Smooth muscle cell of the brain vasculature (primary cell): Measurements from ENCODE around the gene ZNF385C.

Experiments
- DNase-seq: peaks from one replicate; pipeline ENCODE4 v3.0.0-alpha.2; 2012; ENCODE audit warnings: low read depth, low spot score

Gene ZNF385C

DNA sequence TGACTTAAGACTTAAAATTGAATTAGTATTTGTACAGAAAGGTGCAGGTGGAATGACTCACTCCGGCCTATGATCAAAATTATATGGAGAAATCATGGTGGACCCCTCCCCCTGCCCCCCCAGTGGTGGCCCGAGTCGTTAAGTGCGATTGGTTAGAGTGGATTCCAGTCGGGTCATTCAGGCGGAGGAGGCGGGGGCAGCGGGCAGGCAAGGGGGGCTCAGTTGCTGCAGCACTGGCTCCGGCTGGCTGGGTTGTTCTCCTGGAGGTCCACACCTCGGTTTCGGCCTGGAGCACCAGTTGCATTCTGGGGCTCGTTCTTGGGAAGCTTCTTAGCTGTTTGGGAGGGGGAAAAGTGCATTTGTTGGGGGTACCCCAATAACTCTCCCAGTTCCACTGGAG is 27.3 kb upstream of the ZNF385C start:
- DNase-seq = no peak

GRCh38 chr17:42124256-42124655 is 26.0 kb upstream of the ZNF385C start:
- no peak for DNase-seq

GRCh38 chr17:42122371-42123303 is 24.4 kb upstream of the ZNF385C start, which contains the start of gene HSPB9:
HSPB9 (plus strand) TSS chr17:42122804; CDS start chr17:42122851, 47 bp downstream.
- no peak for DNase-seq

- peak; percentile 39 for DNase-seq
Measured at GRCh38 chr17:42120770-42121769, 22.8 kb upstream of the ZNF385C start, which contains the start of gene KAT2A. KAT2A (minus strand) TSS chr17:42121367; CDS start chr17:42121304, 63 bp downstream.

GRCh38 chr17:42120161-42120769 is 22.0 kb upstream of the ZNF385C start:
- DNase-seq = no peak

DNA sequence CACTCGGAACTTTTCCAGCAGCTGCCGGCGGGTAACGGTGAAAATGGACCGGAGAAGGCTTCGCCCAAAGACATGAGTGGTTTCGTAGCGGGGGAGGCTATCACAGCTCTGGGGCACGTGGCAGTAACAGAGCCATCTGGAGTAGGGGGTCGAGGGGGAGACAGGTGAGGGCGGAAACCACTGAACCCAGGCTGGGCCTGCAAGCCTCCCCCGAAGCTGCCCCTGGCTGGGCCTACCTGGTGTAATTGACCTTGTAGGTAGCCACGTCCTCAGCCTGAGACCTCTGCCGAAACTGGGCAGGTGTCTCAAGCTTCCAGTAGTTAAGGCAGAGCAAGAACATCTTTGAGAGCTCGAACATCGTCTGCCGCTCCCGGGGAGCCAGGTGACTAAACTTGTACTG is 21.0 kb upstream of the ZNF385C start:
- DNase-seq = no peak

GRCh38 chr17:42118545-42118944 is 20.3 kb upstream of the ZNF385C start:
- no peak for DNase-seq

DNA sequence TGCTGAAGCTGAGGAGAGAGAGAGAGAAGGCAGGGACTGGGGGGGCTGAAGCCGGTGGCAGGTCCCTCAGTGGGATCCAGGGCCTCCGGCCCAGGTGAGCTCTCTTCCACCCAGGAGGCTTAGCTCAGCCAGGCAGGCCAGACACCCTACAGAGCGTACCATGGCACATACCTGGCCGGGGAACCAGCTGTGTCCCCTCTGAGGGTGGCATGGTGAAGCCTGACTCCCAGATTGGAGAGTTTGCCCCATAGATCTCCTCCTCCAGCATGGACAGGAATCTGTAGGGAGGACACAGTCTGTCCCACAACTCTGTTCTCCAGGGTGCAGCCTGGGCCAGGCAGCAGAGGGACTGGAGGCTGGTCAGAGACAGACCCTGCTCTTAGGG is 19.8 kb upstream of the ZNF385C start:
- no peak for DNase-seq

DNA sequence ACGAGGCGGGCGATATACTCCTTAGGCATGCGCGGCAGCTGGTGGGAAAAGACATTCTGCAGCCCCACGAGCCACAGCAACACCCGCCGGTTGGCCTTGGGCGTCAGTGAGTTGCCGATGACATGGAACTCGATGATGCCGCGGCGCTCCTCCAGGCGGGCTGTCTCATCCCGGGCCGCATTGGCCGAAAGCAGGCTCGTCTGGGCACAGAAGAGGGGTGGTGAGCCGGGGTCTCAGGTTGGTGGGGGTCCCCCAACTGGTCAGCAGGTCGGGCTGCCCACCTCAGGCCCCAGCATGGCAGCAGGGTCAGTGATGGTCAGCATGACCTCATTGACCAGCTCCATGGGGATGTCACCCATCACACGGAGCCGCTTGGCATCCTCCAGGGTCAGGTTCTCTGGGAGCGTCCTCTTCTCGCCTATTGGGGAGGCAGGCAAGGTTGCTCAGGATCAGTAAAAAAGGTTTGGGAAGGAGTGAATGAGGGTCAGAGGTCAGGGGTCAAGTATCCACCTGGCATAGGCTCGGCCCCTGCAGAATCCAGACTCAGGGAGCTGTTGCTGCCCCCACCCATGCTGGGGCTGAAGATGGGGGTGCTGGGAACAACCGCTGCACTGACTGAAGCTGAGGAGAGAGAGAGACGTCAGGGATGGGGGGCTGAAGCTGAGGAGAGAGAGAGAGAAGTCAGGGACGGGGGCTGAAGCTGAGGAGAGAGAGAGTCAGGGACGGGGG is 19.3 kb upstream of the ZNF385C start:
- DNase-seq = no peak

GRCh38 chr17:42116705-42117396 is 18.6 kb upstream of the ZNF385C start:
- DNase-seq = peak; percentile 47

- no peak for DNase-seq
Measured at GRCh38 chr17:42114118-42114517, 15.8 kb upstream of the ZNF385C start.

DNA sequence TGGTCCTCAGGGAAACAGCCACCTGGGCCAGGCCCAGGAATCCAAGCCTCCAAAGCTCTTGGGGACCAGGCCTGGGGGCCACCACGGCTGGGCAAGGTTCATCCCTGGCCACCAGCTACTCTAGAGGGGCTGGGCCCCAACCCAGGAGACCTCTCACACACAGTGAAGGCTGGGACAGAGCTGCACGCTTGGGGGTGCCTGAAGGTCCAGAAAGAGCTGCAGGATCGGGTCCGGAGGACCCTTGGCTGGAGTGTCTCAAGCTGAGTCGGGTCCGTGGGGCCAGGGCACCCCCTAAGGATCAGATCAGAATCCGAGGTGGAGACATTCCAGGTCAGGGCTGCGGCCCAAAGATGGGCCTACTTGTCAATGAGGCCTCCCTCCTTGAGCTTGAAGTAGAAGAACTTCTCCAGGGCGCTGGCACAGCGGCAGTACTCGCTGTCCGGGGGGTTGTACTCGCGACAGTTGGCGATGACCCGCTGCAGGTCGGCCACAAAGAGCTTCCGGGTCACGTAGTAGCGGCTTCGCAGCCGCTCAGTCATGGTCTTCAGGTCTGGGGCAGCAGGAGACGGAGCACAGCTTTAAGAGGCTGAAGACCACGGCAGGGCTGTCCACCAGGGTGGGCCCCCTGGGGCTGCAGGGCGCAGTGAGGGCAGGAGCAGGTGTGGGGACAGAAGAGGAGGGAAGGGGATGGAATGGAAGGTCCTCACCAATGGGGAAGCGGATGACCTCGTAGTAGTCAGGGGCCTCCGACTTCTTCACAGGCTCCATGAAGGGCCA is 15.2 kb upstream of the ZNF385C start:
- no peak for DNase-seq

DNA sequence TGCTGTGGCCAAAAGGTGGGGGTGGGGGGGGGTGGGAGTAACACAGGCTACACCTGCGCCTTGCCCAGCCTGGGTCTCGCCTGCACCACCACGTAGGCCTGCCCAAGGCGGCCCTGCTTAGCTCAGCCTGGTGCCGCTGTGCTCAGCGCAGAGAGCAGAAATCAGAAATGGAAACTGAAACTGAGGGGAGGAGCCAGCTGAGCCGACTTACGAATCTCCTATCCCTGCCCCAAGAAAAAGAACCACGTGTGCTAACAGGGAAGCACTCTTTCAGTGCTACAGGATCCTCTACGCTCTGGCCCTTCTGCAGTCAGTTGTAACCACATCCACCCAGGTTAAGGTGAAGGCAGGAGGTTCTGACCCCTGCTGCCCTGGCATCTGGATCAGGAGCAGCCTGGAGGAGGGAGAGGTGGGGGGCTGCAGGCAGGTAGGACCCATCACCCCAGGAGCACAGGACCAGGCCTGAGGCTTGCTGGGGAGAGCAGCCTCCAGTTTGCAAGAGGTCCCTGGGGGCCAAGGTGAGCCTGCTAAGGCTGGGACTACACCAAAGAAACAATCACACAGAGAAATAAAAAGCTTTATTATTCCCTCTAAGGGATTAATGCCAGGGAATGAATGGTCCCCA is 14.4 kb upstream of the ZNF385C start, which contains the start of gene DHX58:
Gene DHX58, minus strand, starts transcription at position 163 of the 625 bp plus-strand sequence. CDS start 822 bp downstream, outside the sequence.
- DNase-seq = peak; percentile 67

- DNase-seq = no peak
Measured at GRCh38 chr17:42111871-42112551, 13.7 kb upstream of the ZNF385C start.

- no peak for DNase-seq
Measured at GRCh38 chr17:42111265-42111636, 13.0 kb upstream of the ZNF385C start.

DNA sequence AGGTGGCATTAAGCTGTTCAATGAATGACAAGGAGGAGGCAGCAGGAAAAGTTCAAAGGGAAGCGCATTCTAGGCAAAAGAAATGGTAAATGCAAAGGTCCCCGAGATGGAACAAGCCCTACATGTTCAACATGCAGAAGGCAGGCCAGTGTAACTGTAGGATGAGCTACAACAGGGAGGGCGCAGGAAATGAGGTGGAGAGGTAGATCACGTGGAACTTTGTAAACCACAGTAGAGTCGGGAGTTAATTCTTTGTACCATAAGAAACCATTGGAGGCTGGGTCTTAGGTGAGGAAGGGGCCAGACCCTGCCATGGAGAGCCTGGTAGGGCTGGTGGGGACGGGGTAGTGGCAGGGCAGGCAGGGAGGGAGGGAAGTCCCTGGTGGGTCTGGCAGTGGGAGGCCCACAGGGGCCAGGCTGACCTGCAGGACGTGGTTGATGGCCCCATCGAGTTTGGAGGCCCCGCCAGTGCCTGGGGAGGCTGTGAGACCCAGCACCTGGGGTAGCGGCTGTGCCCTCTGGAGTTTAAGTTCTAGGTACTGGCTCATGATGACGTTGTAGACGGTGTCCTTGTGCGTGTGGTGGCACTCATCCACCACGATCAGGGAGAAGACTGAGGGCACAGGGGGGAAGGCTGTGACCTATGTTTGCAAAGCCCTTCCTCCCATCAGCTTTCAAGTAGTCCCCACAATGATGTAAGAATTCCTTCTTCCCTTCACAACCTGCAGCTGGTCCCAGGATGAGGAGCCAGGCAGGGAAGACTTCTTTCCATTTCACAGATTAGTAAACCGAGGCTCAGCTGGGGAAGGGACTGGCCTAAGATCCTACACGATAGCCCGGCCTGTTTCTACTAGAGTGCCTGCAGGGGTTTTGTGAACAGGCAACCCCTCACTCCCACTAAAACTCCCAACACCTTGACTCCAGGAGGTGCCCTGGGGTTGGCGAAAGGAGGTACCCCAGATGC is 12.3 kb upstream of the ZNF385C start:
- no peak for DNase-seq

DNA sequence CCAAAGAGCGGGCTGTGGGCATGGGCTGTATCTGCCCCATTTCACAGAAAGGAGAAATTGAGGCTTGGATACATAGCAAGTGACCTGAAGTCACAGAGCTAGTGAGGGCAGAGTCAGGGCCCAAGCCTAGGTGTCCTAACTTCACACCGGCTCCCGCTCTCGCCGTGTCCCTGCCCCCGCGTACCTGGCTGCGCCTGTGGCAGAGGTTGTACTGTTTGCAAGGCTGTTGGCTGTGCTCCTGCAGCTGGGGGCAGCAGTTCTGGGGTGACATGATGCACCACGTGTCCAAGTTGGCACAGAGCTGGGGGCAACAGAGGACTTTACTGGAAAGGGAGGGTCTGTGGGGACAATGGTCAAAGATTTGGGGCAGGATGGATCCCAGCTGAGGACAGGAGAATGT is 10.8 kb upstream of the ZNF385C start:
- DNase-seq = no peak
